GM12865 (cell line): ENCODE data around the gene MARCHF9.

Source experiments
- DNase-seq: peaks from one replicate; pipeline ENCODE4 v3.0.0; 2010; ENCODE audit warnings: low read depth
- H3K4me3 ChIP-seq: 2 replicates; pipeline ENCODE4 v1.5.1; 2011; ENCODE audit warnings: mild to moderate bottlenecking, low read depth, low read length, control low read depth
- TF ChIP-seq, protein P1 (sequence below): IDR thresholded peaks from 2 replicates; pipeline ENCODE4 v1.5.1; 2011; ENCODE audit warnings: low read length, control low read depth, low read depth, inconsistent platforms; ENCODE audit not compliant: insufficient read depth; ENCODE audit errors: missing control alignments

The MARCHF9 gene

GRCh38 chr12:57744777-57745484, 10.0 kb upstream of the MARCHF9 start, which contains the start of gene TSPAN31:
TSS of gene TSPAN31 (plus strand) at chr12:57745039. CDS start at chr12:57745155, 116 bp downstream.
- TF ChIP-seq, protein P1, sequence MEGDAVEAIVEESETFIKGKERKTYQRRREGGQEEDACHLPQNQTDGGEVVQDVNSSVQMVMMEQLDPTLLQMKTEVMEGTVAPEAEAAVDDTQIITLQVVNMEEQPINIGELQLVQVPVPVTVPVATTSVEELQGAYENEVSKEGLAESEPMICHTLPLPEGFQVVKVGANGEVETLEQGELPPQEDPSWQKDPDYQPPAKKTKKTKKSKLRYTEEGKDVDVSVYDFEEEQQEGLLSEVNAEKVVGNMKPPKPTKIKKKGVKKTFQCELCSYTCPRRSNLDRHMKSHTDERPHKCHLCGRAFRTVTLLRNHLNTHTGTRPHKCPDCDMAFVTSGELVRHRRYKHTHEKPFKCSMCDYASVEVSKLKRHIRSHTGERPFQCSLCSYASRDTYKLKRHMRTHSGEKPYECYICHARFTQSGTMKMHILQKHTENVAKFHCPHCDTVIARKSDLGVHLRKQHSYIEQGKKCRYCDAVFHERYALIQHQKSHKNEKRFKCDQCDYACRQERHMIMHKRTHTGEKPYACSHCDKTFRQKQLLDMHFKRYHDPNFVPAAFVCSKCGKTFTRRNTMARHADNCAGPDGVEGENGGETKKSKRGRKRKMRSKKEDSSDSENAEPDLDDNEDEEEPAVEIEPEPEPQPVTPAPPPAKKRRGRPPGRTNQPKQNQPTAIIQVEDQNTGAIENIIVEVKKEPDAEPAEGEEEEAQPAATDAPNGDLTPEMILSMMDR, result no peak
- peak within 1 kb of the TSS; percentile 77 for H3K4me3 ChIP-seq
- peak; percentile 98 for DNase-seq

- no peak for DNase-seq
- TF ChIP-seq, protein P1, result no peak
- H3K4me3 ChIP-seq, result peak overlapping the region; percentile 77
Measured at GRCh38 chr12:57745485-57745881, 9.4 kb upstream of the MARCHF9 start.

DNA sequence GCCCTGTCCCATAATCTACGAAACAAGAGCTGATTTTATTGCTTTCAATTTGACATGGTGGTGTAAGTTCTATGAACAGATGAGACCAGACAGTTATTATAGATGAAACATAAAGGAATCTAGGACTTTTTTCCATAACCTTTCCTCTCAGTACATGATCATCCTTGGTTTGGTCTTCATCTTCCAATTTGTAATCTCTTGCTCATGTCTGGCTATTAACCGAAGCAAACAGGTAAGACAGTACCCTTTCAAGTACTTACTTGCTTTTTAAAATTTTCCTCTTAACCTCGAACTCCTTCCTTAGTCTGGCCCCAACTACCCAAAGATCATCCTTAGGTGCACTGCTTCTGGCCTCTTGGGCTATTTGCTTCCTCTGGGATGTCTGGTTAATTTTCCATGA, 8.9 kb upstream of the MARCHF9 start:
- H3K4me3 ChIP-seq, result peak overlapping the region; percentile 77
- DNase-seq, result no peak
- TF ChIP-seq, protein P1, result no peak

- TF ChIP-seq, protein P1, result no peak
- DNase-seq, result no peak
Measured at GRCh38 chr12:57749061-57749460, 5.8 kb upstream of the MARCHF9 start.

DNA sequence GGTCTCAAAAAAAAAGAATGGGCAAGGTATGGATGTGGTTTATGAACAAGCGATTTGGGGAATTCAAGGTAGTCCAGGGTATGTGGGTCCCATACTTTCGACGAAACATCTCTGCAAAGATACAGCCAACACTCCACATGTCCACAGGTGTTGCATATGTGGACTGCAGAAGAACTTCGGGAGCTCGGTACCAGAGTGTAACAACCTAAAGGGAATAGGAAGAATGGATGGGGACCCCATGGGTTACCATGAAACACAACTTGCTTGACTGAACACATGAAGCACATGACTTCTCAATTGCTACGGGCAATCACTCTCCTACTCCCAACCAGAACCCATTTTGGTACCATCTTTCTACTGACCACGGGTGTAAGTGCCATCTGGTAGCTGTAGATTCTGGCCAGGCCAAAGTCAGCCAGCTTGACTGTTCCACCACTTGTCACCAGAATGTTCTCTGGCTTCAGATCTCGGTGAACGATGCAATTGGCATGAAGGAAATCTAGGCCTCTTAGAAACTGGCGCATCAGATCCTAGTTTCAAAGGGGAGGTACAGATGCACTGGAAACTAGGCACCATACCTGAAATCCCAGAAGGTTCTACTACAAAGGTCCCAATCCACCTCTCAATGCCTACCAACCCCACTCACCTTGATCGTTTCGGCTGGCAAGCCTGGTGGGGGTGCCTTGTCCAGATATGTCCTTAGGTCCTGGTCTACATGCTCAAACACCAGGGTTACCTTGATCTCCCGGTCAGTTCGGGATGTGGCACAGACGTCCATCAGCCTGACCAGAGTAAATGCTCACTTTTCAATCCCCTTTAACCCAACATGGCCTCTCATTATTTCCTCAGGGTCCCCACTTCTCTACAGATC, 4.1 kb upstream of the MARCHF9 start:
- TF ChIP-seq, protein P1, result no peak
- DNase-seq, result no peak
- H3K4me3 ChIP-seq, result peak overlapping the region; percentile 86

More at GRCh38 chr12:57749061-57749460, 5.8 kb upstream of the MARCHF9 start:
- H3K4me3 ChIP-seq, result no peak overlapping the region

DNA sequence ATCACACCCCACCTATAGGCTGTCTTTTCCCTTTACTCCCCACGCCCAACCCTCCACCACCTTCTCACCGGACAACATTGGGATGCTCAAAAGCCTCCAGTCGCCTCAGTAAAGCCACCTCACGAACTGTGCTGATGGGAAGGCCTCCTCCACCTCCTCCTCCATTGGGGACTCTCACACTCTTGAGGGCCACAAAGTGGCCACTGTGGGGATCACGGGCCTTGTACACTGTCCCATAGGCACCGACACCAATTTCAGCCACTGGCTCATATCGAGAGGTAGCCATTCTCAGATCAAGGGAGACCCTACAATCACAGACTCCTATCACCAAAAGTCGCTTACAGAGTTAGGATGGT, 3.5 kb upstream of the MARCHF9 start:
- H3K4me3 ChIP-seq, result peak overlapping the region; percentile 86
- no peak for DNase-seq
- TF ChIP-seq, protein P1, result no peak
